ENCODE measurements around the gene MRPS6. TPM values are rescaled to one million over a fixed set of nuclear protein-coding genes. Genes with fewer than 3 reads are reported as not detected.

The MRPS6 gene
- total and polyA plus RNA-seq, 9 donors = 19.1 to 104 (median 46.5) TPM

DNA sequence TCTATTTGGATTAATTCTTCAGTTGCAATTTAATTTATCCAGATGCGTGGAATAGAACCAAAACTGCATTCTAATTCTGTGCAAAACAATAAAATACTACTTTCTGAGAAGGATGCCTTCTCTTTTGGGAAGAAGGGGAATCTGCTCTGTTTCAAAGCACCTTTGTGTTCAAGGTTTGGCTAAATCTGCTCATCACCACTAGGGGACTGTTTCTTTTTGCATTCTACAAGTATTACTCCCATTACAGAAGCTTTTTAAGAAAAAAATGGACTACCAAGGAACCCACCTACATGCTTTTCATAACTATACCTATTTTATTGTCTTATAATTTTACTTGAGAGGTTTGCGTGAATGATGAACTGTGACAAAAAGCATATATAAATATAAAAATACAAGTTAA lies 18.2 kb downstream of the MRPS6 start:
- no peak overlapping the region for H3K27ac ChIP-seq
- intact Hi-C loops (cut with DNase I) = no loop called here
- no peak overlapping the region for H3K4me3 ChIP-seq
- TF ChIP-seq, protein P1, sequence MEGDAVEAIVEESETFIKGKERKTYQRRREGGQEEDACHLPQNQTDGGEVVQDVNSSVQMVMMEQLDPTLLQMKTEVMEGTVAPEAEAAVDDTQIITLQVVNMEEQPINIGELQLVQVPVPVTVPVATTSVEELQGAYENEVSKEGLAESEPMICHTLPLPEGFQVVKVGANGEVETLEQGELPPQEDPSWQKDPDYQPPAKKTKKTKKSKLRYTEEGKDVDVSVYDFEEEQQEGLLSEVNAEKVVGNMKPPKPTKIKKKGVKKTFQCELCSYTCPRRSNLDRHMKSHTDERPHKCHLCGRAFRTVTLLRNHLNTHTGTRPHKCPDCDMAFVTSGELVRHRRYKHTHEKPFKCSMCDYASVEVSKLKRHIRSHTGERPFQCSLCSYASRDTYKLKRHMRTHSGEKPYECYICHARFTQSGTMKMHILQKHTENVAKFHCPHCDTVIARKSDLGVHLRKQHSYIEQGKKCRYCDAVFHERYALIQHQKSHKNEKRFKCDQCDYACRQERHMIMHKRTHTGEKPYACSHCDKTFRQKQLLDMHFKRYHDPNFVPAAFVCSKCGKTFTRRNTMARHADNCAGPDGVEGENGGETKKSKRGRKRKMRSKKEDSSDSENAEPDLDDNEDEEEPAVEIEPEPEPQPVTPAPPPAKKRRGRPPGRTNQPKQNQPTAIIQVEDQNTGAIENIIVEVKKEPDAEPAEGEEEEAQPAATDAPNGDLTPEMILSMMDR (IDR thresholded peaks at IDR 0.05) = no peak
- no peak for TF ChIP-seq POLR2A (IDR thresholded peaks at IDR 0.05)
- TF ChIP-seq EP300 (IDR thresholded peaks at IDR 0.05) = no peak
- 89 to 92% (median 90%) methylated on average over 2 of the region's 2 CpGs for WGBS, 3 donors
- peaks cover 11% of the 10 kb centered on the region for H3K4me1 ChIP-seq (ENCODE audit: insufficient read depth)
- H3K9me3 ChIP-seq = no peaks in the 10 kb centered on the region
- H3K36me3 ChIP-seq = no peaks in the 10 kb centered on the region
- H3K27me3 ChIP-seq = no peaks in the 10 kb centered on the region
- DNase-seq = no peak

DNA sequence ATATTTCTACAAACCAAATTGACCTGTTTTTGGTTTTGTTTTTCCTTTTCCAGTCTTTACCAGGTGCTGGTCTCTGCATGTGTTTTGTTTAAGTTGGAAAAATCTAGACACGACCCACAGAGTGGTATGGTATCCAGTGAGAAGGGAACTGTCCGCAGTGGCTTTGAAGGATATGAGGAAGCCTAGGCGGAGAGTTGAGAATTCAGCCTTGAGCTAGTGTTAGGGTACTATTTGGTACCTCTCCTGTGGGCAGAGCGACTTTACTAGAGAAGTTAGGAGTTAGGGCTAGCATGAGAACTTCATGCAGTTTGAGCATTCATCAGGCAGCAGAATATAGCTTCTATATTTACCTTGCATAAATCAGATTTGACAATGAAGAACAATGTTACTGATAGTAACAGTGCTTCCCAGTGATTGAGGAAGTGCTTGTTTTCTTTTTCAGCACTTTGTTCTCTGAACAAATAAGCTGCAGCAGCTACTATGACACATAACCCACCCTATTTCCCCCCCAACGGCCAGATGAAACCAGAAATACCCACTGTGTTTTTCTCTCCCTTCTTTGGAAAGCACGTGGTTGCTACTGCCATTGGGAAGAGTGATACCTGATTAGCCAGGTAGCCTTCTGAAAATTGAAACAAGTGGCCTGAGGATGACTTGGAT lies 19.0 kb downstream of the MRPS6 start:
- Histone ChIP-seq H3K36me3 (no peaks in the 10 kb centered on the region), H3K9me3 (no peaks in the 10 kb centered on the region), H3K27ac (no peak overlapping the region), H3K4me1 (ENCODE audit: insufficient read depth) (peaks cover 8% of the 10 kb centered on the region), H3K27me3 (no peaks in the 10 kb centered on the region), H3K4me3 (no peak overlapping the region)
- WGBS, 3 donors = 49 to 57% (median 52%) methylated on average over 6 of the region's 6 CpGs
- TF ChIP-seq, protein P1 (IDR thresholded peaks at IDR 0.05) = no peak
- TF ChIP-seq EP300 (IDR thresholded peaks at IDR 0.05) = no peak
- TF ChIP-seq POLR2A (IDR thresholded peaks at IDR 0.05) = no peak
- intact Hi-C loops (cut with DNase I) = no loop called here
- no peak for DNase-seq

DNA sequence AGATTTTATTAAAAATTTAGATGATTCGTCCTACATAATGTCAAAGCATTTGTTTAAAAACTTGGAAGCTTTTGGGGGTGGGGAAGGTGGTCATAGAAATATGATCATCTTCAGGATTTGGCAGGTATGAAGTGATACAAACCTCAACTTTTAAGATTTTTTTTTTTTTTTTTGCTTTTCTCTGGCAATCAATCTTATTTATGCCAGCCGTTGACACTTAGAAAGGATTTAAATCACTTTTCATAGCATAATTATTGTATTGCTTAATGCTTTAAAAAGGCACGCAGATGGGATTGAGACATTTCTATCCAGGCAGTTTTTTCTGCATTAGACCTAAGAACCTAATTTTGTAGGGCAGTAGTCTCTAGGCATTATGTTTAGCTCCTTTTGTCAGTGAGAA lies 19.7 kb downstream of the MRPS6 start:
- no peaks in the 10 kb centered on the region for H3K9me3 ChIP-seq
- peaks cover 6% of the 10 kb centered on the region for H3K4me1 ChIP-seq (ENCODE audit: insufficient read depth)
- DNase-seq = no peak
- 78 to 81% (median 79%) methylated on average over 3 of the region's 3 CpGs for WGBS, 3 donors
- H3K27ac ChIP-seq = no peak overlapping the region
- H3K27me3 ChIP-seq = no peaks in the 10 kb centered on the region
- intact Hi-C loops (cut with DNase I) = no loop called here
- H3K4me3 ChIP-seq = no peak overlapping the region
- TF ChIP-seq, protein P1 (IDR thresholded peaks at IDR 0.05) = no peak
- TF ChIP-seq POLR2A (IDR thresholded peaks at IDR 0.05) (no peak), EP300 (IDR thresholded peaks at IDR 0.05) (no peak)
- H3K36me3 ChIP-seq = no peaks in the 10 kb centered on the region

DNA sequence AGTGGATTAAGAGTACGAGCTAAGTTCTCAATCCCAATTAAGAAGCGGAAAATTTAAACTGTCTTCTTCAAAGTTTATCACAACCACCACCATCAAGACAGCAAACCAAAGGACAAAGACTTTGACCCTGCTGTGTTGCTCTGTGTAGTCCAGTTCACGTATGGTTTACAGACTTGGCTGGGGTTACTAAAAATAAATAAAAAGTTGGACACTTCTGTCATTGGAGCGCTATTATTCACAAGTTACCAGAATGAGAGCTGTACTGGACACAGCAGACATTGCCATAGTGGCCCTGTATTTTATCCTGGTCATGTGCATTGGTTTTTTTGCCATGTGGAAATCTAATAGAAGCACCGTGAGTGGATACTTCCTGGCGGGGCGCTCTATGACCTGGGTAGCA lies 21.6 kb downstream of the MRPS6 start:
- no peak overlapping the region for H3K27ac ChIP-seq
- no peaks in the 10 kb centered on the region for H3K9me3 ChIP-seq
- intact Hi-C loops (cut with DNase I) = no loop called here
- TF ChIP-seq, protein P1 (IDR thresholded peaks at IDR 0.05) = no peak
- TF ChIP-seq POLR2A (IDR thresholded peaks at IDR 0.05) = no peak
- no peak for TF ChIP-seq EP300 (IDR thresholded peaks at IDR 0.05)
- H3K4me3 ChIP-seq = no peak overlapping the region
- no peak for DNase-seq
- 90 to 95% (median 93%) methylated on average over 7 of the region's 7 CpGs for WGBS, 3 donors
- no peaks in the 10 kb centered on the region for H3K36me3 ChIP-seq
- peaks cover 6% of the 10 kb centered on the region for H3K4me1 ChIP-seq (ENCODE audit: insufficient read depth)
- H3K27me3 ChIP-seq = no peaks in the 10 kb centered on the region
